ENCODE measurements around the gene VGLL1.

- TF ChIP-seq ZNF274 (IDR thresholded peaks at IDR 0.05; ENCODE audit: low read depth, low read length) (no peak), YY1 (IDR thresholded peaks at IDR 0.05; ENCODE audit: insufficient read depth, insufficient read length) (no peak), SUZ12 (IDR thresholded peaks at IDR 0.05; ENCODE audit: extremely low read depth, insufficient read depth, insufficient read length) (no peak)
Measured at GRCh38 chrX:136487647-136488046, 44.4 kb upstream of the VGLL1 start, which contains the start of gene BRS3.

Data from NT2/D1 (cell line).